CD4-positive, alpha-beta T cell treated with Interleukin-10 for 1 hour (primary cell): ENCODE results near the gene CDC26.
"Not testable (repeated sequence)": the region's sequence is repeated elsewhere in the genome, so short reads cannot be mapped to it uniquely, and the experiment has no call there.

Experiments
- DNase-seq: peaks from one replicate; pipeline ENCODE4 v3.0.0-alpha.2; 2020

Gene CDC26

GRCh38 chr9:113290052-113290607 lies 14.8 kb upstream of the CDC26 start:
- DNase-seq = no peak

DNA sequence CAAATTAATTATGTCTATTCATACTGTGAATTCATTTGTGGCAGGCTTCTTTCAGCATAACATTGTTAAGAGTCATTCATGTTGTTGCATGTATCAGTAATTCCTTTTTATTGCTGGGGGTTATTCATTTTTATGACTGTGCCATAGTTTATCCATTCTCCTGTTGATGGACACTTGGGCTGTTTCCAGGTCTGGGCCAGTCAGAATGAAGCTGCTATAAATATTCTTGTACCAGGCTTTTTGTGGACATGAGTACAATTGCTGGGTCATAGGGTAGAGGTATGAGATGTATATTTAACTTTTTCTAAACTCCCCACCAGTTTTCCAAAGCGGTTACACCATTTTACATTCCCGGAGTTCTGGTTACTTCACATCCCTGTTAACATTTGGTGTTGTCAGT lies 13.7 kb upstream of the CDC26 start:
- DNase-seq = no peak

GRCh38 chr9:113281356-113281755 lies 6.0 kb upstream of the CDC26 start:
- DNase-seq = no peak

- no peak for DNase-seq
These were observed 3.5 kb upstream of the CDC26 start for GRCh38 chr9:113278840-113279239.

- peak; percentile 76 for DNase-seq
These were observed 757 bp downstream of the CDC26 start for GRCh38 chr9:113274474-113275156.

DNA sequence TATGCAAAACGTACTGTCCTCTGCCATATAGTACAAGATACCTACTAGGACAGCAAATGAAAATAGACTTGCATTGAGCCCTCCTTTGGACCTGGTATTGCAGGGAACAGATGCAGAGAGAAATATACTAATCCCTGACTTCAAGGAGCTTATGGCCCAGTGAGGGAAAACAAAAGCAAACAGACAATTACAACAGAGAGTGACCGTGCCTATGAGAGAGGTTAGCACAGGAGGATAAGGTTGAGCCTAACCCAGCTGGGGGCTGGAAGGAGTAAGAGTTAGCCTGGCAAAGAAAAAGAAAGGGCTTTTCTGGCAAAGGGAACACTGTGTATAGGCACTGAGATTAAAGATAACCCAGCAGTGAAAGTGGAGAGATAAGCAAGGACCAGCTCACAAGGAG lies 5.5 kb downstream of the CDC26 start:
- no peak for DNase-seq

GRCh38 chr9:113269355-113269754 lies 6.0 kb downstream of the CDC26 start:
- no peak for DNase-seq

DNA sequence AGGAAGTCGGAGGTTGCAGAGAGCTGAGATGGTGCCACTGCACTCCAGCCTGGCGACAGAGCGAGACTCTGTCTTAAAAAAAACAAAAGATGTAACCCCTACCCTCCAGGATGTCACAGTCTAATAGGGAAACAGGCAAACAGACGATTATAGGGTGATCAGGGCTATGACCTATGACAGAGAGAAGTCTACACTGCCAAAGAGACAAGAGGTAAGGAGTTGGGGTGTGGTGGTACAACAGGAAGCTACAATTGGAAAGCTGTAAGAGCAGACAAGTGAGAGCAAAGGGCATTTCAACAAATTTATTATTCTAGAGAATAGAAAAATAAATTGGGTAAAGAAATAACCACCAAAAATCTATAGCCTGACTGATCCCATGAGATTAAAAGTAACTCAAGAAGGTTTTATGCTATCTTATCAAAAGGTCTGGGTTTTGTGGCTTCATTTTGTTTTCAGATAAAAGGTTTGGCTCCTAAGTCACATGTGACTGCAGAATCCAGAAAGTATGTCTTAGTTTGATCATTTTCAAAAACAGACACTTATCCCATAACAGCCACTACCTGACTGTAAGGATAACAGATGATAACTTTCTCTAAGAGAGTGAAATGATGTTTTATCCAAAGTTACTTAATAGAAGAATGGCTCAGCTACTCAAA lies 7.3 kb downstream of the CDC26 start:
- no peak for DNase-seq

DNA sequence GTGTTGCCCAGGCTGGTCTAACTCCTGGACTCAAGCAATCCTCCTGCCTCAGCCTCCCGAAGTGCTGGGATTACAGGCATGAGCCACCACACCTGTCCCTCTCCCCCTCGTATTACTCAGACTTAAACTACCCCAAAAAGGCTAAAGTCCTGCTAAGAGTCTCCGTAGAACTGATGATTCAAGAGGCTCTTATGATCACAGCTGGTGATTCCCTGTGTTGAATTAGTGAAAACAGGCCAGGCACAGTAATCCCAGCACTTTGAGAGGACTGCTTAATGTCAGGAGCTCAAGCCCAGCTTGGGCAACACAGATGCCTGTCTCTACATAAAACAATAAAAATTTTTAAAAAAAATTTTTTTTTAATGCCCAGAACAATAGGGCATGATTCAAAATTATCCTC lies 9.2 kb downstream of the CDC26 start:
- no peak for DNase-seq

- DNase-seq = no peak
These were observed 13.3 kb downstream of the CDC26 start for GRCh38 chr9:113261917-113262671.

- no peak for DNase-seq
These were observed 17.1 kb downstream of the CDC26 start for GRCh38 chr9:113258282-113258681.

DNA sequence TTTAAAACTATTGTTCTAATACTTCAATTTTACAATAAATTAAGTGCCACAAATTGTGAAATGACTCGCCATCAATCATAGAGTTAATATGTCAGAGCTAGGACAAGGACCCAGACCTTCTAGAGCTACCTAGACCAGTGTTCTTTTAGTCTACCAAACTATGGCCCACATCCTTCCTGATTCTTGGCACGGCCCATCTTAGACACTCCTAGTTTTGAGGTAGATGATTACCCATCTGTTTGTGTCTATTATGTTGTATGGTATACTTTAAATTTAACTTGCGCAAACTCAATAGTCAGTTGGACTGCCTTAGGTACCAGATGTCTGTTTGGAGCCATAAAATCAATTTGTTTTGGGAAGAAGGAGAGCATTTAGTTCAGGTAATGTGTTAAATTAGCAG lies 17.5 kb downstream of the CDC26 start:
- no peak for DNase-seq

GRCh38 chr9:113255438-113255837 lies 19.9 kb downstream of the CDC26 start:
- DNase-seq = no peak

GRCh38 chr9:113254991-113255390 lies 20.4 kb downstream of the CDC26 start:
- no peak for DNase-seq

DNA sequence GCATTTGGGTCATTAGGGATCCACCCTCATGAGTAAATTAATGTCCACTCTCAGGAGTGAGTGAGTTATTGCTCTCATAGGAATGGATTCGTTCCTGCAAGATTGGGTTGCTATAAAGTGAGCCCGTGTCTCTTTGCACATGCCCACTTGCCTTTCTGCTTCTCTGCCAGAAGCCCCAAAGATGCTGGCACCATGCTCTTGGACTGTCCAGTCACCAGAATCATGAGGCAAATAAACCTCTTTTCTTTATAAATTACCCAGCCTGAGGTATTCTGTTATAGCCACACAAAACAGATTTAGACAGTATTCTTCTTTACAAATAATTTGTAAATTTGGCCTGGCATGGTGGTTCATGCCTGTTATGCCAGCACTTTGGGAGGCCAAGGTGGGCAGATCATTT lies 24.6 kb downstream of the CDC26 start:
- DNase-seq = no peak

DNA sequence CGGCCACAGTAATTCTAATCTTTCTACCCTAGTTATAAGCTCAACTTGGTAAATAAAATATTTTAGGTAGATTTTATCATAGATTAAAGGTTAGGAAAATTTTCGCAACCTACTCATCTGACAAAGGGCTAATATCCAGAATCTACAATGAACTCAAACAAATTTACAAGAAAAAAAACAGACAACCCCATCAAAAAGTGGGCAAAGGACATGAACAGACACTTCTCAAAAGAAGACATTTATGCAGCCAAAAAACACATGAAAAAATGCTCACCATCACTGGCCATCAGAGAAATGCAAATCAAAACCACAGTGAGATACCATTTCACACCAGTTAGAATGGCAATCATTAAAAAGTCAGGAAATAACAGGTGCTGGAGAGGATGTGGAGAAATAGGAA lies 25.7 kb downstream of the CDC26 start:
- DNase-seq = not testable (repeated sequence)

GRCh38 chr9:113247640-113248039 lies 27.7 kb downstream of the CDC26 start:
- DNase-seq = no peak

DNA sequence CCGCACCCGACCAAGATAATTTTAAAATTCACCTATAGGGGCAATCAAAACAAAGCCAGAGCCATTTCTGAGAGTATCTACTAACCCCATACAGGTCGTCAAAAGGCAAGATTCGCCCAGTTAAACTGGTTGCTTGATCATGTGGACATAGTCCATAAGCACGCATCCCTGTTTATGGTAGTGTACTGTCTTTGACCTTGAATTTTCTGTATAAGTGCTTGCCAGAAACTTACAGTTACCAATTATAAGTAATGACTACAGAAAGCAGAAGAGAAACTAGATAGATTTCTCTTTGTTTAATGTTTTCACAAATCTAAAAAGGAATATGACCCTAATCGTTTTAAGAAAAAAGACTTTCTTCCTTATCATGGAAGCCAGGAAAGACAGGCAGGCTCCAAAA lies 28.4 kb downstream of the CDC26 start:
- no peak for DNase-seq

- no peak for DNase-seq
These were observed 29.5 kb downstream of the CDC26 start for GRCh38 chr9:113245894-113246293.

DNA sequence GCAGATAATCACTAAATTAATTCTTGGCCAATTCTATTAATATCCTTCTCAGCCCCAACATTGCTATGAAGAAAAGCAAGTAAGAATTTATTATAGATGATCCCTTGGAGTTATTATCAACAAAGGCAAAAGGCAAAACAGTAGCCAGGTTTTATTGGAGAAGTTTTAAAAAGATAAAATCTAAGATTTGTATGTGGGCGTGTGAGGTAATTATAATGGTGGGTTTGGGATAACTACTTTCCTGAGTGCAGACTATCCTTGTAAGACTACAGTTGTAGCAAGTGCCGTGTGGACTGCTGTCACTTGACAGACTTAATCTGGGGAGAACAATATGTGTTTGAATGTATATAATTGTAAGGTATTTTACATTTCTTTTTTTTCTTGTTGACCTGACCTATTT lies 30.8 kb downstream of the CDC26 start:
- DNase-seq = no peak

- DNase-seq = no peak
These were observed 34.2 kb downstream of the CDC26 start for GRCh38 chr9:113241161-113241560.

DNA sequence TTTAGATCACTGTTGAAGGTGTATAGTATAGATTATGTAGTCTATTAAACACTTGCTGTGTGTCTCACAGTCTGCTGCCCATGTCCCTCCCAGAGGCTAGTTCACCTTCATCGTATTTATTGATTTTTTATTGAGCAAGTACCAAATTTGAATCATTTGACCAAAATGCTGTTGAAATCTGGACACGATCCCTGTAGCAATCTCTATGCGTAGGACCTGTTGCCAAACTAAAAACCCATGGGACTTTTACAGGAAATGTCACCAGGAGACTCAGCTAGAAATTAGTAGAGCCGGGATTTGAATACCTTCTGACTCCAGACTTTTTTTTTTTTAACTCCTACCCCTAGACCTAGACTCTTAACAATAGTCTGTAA lies 36.5 kb downstream of the CDC26 start:
- no peak for DNase-seq

GRCh38 chr9:113238202-113238858 lies 37.0 kb downstream of the CDC26 start:
- DNase-seq = no peak
